H1 (cell line): ENCODE results near the gene USP24. TPM values are rescaled to one million over a fixed set of nuclear protein-coding genes. Genes with fewer than 3 reads are reported as not detected.

Experiments
- CTCF ChIA-PET: fragments of 300-600 bp; sonication (Branson Sonifier 250); formaldehyde crosslinking; loops from one replicate; lab custom pipeline; 2021; ENCODE audit not compliant: partially characterized antibody; lab: Charles Lee
- POLR2A ChIA-PET: fragments of 300-600 bp; sonication (Branson Sonifier 250); formaldehyde crosslinking; loops from one replicate; lab custom pipeline; 2021; ENCODE audit warnings: inconsistent platforms; ENCODE audit not compliant: partially characterized antibody; lab: Charles Lee
- DNase-seq, 2 experiments: peaks; one replicate each; pipeline versions ENCODE4 v3.0.0 to v3.0.0-alpha.2; 2010 to 2022; ENCODE audit warnings: low spot score in 2 of 2, low read depth in 1 of 2, mixed read lengths in 1 of 2
- FAIRE-seq: peaks from 2 replicates; lab custom pipeline; 2011; peaks lifted over from hg19 to GRCh38; lab: Jason Lieb, UNC
- H2AFZ ChIP-seq: 2 replicates; pipeline ENCODE4 v1.8.1; 2012; ENCODE audit warnings: low read length, inconsistent platforms
- H2AK5ac ChIP-seq: 2 replicates; pipeline ENCODE4 v1.6.1; 2013; ENCODE audit warnings: low read depth, low read length
- H2BK120ac ChIP-seq: replicated peaks from 2 replicates; pipeline ENCODE3; 2013; ENCODE audit warnings: low read depth, low read length, inconsistent platforms
- H2BK12ac ChIP-seq: 2 replicates; pipeline ENCODE4 v1.6.1; 2013; ENCODE audit warnings: low read depth, low read length
- H2BK15ac ChIP-seq: 2 replicates; pipeline ENCODE4 v1.6.1; 2013; ENCODE audit warnings: low read length
- H2BK20ac ChIP-seq: 2 replicates; pipeline ENCODE4 v1.6.1; 2013; ENCODE audit warnings: low read length
- H2BK5ac ChIP-seq: 2 replicates; pipeline ENCODE4 v1.6.1; 2013; ENCODE audit warnings: low read depth, low read length
- H3K14ac ChIP-seq: 2 replicates; pipeline ENCODE4 v1.6.1; 2013; ENCODE audit warnings: inconsistent platforms; ENCODE audit not compliant: insufficient read length
- H3K18ac ChIP-seq: 2 replicates; pipeline ENCODE4 v1.6.1; 2013; ENCODE audit warnings: low read length; ENCODE audit errors: extremely low read depth
- H3K23ac ChIP-seq: 2 replicates; pipeline ENCODE4 v1.6.1; 2013; ENCODE audit warnings: inconsistent platforms; ENCODE audit not compliant: insufficient read length
- H3K23me2 ChIP-seq: 2 replicates; pipeline ENCODE4 v1.6.1; 2013; ENCODE audit warnings: low read depth, low read length
- H3K27ac ChIP-seq: 2 replicates; pipeline ENCODE4 v1.6.1; 2011; ENCODE audit warnings: low read depth, low read length, inconsistent platforms
- H3K27me3 ChIP-seq, 4 experiments: replicated peaks in 1 of 4; 1 replicate in 1 of 4; 2 replicates in 3 of 4; pipeline versions ENCODE4 v1.6.1 to v1.8.1; 2011 to 2013; ENCODE audit warnings: low read length in 3 of 4, mild to moderate bottlenecking in 3 of 4, inconsistent platforms in 2 of 4, mixed read lengths in 2 of 4, moderate library complexity in 1 of 4; ENCODE audit not compliant: control insufficient read depth in 3 of 4, insufficient read depth in 3 of 4; ENCODE audit errors: extremely low read depth in 1 of 4
- H3K36me3 ChIP-seq, 4 experiments: 2 replicates each; pipeline versions ENCODE4 v1.6.1 to v1.8.1; 2011 to 2013; ENCODE audit warnings: mild to moderate bottlenecking in 4 of 4, low read length in 3 of 4, moderate library complexity in 2 of 4, control low read depth in 1 of 4, inconsistent platforms in 1 of 4; ENCODE audit not compliant: insufficient read depth in 4 of 4, control insufficient read depth in 2 of 4
- H3K4ac ChIP-seq: replicated peaks from 2 replicates; pipeline ENCODE3; 2013; ENCODE audit warnings: low read length, low read depth, mixed read lengths, inconsistent platforms; ENCODE audit not compliant: insufficient read length
- H3K4me1 ChIP-seq, 4 experiments: replicated peaks in 1 of 4; 1 replicate in 1 of 4; 2 replicates in 3 of 4; pipeline versions ENCODE4 v1.6.1 to v1.8.1; 2011 to 2013; ENCODE audit warnings: low read length in 3 of 4, inconsistent platforms in 2 of 4, mixed read lengths in 1 of 4; ENCODE audit not compliant: insufficient read depth in 4 of 4, control insufficient read depth in 3 of 4
- H3K4me2 ChIP-seq, 2 experiments: 2 replicates each; pipeline versions ENCODE4 v1.6.1 to v1.8.1; 2011 to 2013; ENCODE audit warnings: low read depth in 2 of 2, low read length in 2 of 2, control low read depth in 1 of 2, inconsistent platforms in 1 of 2, mild to moderate bottlenecking in 1 of 2; ENCODE audit not compliant: insufficient read depth in 1 of 2
- H3K4me3 ChIP-seq, 4 experiments: fragments of 200-600, 300-600 bp in 1 of 4; sonication (generic), shearing (Covaris generic), sonication (Bioruptor Twin) in 1 of 4; 2 replicates each; pipeline versions ENCODE4 v1.5.1 to v1.8.1; 2011 to 2016; ENCODE audit warnings: low read length in 4 of 4, low read depth in 3 of 4, control low read depth in 2 of 4, inconsistent platforms in 2 of 4, mild to moderate bottlenecking in 2 of 4, mixed read lengths in 1 of 4, moderate library complexity in 1 of 4; ENCODE audit not compliant: insufficient read depth in 2 of 4; ENCODE audit errors: extremely low read depth in 1 of 4
- H3K56ac ChIP-seq: replicated peaks from 2 replicates; pipeline ENCODE3; 2013; ENCODE audit warnings: low read depth, mild to moderate bottlenecking, mixed read lengths, low read length, inconsistent platforms; ENCODE audit not compliant: insufficient read length
- H3K79me1 ChIP-seq: 2 replicates; pipeline ENCODE4 v1.6.1; 2013; ENCODE audit warnings: low read depth, low read length, control low read depth
- H3K79me2 ChIP-seq, 2 experiments: 2 replicates each; pipeline versions ENCODE4 v1.6.1 to v1.8.1; 2012 to 2013; ENCODE audit warnings: low read length in 2 of 2, mild to moderate bottlenecking in 2 of 2, inconsistent platforms in 1 of 2; ENCODE audit not compliant: insufficient read depth in 2 of 2, control insufficient read depth in 1 of 2
- H3K9ac ChIP-seq, 4 experiments: replicated peaks in 1 of 4; 1 replicate in 1 of 4; 2 replicates in 3 of 4; pipeline versions ENCODE4 v1.6.1 to v1.8.1; 2011 to 2013; ENCODE audit warnings: low read depth in 3 of 4, low read length in 3 of 4, control low read depth in 2 of 4, mild to moderate bottlenecking in 2 of 4, moderate library complexity in 2 of 4, inconsistent platforms in 1 of 4; ENCODE audit errors: extremely low read depth in 1 of 4
- H3K9me3 ChIP-seq, 2 experiments: 2 replicates each; pipeline versions ENCODE4 v1.6.1 to v1.8.1; 2012 to 2013; ENCODE audit warnings: mild to moderate bottlenecking in 2 of 2, moderate library complexity in 2 of 2, control low read depth in 1 of 2, inconsistent platforms in 1 of 2, low read depth in 1 of 2, low read length in 1 of 2, mixed read lengths in 1 of 2; ENCODE audit not compliant: insufficient read depth in 2 of 2
- H4K20me1 ChIP-seq, 2 experiments: replicated peaks in 1 of 2; 2 replicates each; pipeline versions ENCODE3 to v1.8.1; 2011 to 2013; ENCODE audit warnings: inconsistent platforms in 2 of 2, low read length in 2 of 2, mild to moderate bottlenecking in 1 of 2; ENCODE audit not compliant: insufficient read depth in 2 of 2, control insufficient read depth in 1 of 2
- H4K5ac ChIP-seq: 2 replicates; pipeline ENCODE4 v1.6.1; 2013; ENCODE audit warnings: low read length, low read depth, mixed read lengths, inconsistent platforms; ENCODE audit not compliant: insufficient read length
- H4K8ac ChIP-seq: 2 replicates; pipeline ENCODE4 v1.8.0; 2013; ENCODE audit warnings: mild to moderate bottlenecking, moderate library complexity, low read length, inconsistent platforms; ENCODE audit not compliant: insufficient read depth; ENCODE audit errors: extremely low read depth
- H4K91ac ChIP-seq: replicated peaks from 2 replicates; pipeline ENCODE3; 2013; ENCODE audit warnings: low read length, mixed read lengths, inconsistent platforms; ENCODE audit not compliant: insufficient read length
- ASH2L ChIP-seq: fragments of 200-600, 300-600 bp; sonication (generic); IDR thresholded peaks from one replicate; pipeline ENCODE4 v1.7.1; 2017; ENCODE audit warnings: low read length
- ATF3 ChIP-seq: IDR thresholded peaks from 2 replicates; pipeline ENCODE4 v1.6.1; 2011; ENCODE audit warnings: low read depth, mild to moderate bottlenecking, low read length; ENCODE audit not compliant: insufficient read depth
- CTCF ChIP-seq, 3 experiments: IDR thresholded peaks; 1 replicate in 2 of 3; 2 replicates in 1 of 3; pipeline versions ENCODE4 v1.5.1 to v1.6.1; 2011; ENCODE audit warnings: low read length in 3 of 3, mild to moderate bottlenecking in 3 of 3, inconsistent platforms in 2 of 3, low read depth in 1 of 3, moderate library complexity in 1 of 3; ENCODE audit not compliant: insufficient read depth in 1 of 3; ENCODE audit errors: control extremely low read depth in 1 of 3
- RAD21 ChIP-seq, 2 experiments: IDR thresholded peaks in 1 of 2; conservative IDR thresholded peaks in 1 of 2; 2 replicates each; pipeline ENCODE4 v1.6.1; 2011; ENCODE audit warnings: low read depth in 2 of 2, low read length in 2 of 2, improper control_type of control experiment in 1 of 2, inconsistent platforms in 1 of 2, mild to moderate bottlenecking in 1 of 2, moderate library complexity in 1 of 2
- SIX5 ChIP-seq: IDR thresholded peaks from 2 replicates; pipeline ENCODE4 v1.6.1; 2011; ENCODE audit warnings: mild to moderate bottlenecking, low read depth, low read length
- WGBS, 2 experiments: shearing (Covaris generic) in 1 of 2; methylation state at CpG; one replicate each; pipeline versions ENCODE4 v1.1.6 to v1.1.7; 2013 to 2015; ENCODE audit warnings: low lambda C conversion rate in 2 of 2, mixed read lengths in 2 of 2, inconsistent platforms in 1 of 2, low coverage in 1 of 2, missing lambda C conversion rate in 1 of 2; ENCODE audit not compliant: insufficient replicate concordance in 2 of 2, insufficient coverage in 1 of 2, insufficient read length in 1 of 2; ENCODE audit errors: extremely low coverage in 1 of 2, missing lambda C conversion rate in 1 of 2; 5-methylcytosine and 5-hydroxymethylcytosine counted together
- polyA plus RNA-seq, 7 experiments: library from polyadenylated mRNA; depleted of rRNA in 3 of 7; stranded (reverse) in 5 of 7; unstranded in 2 of 7; fragments of >200 nt in 5 of 7; fragments of 200-250 nt in 2 of 7; gene quantifications; 1 replicate in 5 of 7; 2 replicates in 1 of 7; 4 replicates in 1 of 7; pipeline versions ENCODE4 v1.2.1 to v1.2.3, GENCODE V29; 2011 to 2013; ENCODE audit warnings: missing spikeins in 2 of 7, mixed read lengths in 2 of 7
- total RNA-seq: library from RNA; stranded (reverse); fragmentation: NEBNext Ultra II Directional; extraction: Animal tissue kit (Norgen Biotek cat#: 25700); gene quantifications from 2 replicates; pipeline ENCODE4 v1.2.1, GENCODE V29; 2021

USP24 gene
- total and polyA plus RNA-seq, 2 of the 8 experiments (the other 6 are each of a cell fraction or from before 2014, with no cell fraction given) = 11.1 to 34.6 TPM

- H3K18ac ChIP-seq = no peak overlapping the region
- H3K27ac ChIP-seq = no peak overlapping the region
- peaks cover 8 to 54% (median 40%) of the 10 kb centered on the region in 4 experiments; a peak in 7 of 8 replicates for H3K36me3 ChIP-seq
- 44% methylated on average over 3 of the region's 3 CpGs; no CpG with 5 or more reads in 1 of the 2 experiments for WGBS, 2 experiments
- H4K91ac ChIP-seq = no peak overlapping the region
- no peak overlapping the region for H3K4me3 ChIP-seq
- no peak overlapping the region for H2AFZ ChIP-seq
- H3K4ac ChIP-seq = no peak overlapping the region
- H2BK15ac ChIP-seq = no peak overlapping the region
- no peak overlapping the region for H3K56ac ChIP-seq
- H3K23ac ChIP-seq = no peak overlapping the region
- no peaks in the 10 kb centered on the region for H3K79me2 ChIP-seq
- H3K14ac ChIP-seq = no peak overlapping the region
- ChIA-PET POLR2A (no interaction called here), CTCF (interaction anchor here (1.0 to 9.7 kb wide), 6 partner anchors 8 to 136 kb away, joined by 4 to 148 read pairs (median 8); no protein-coding TSS in a partner anchor)
- H2BK20ac ChIP-seq = no peak overlapping the region
- H2BK5ac ChIP-seq = no peak overlapping the region
- no peak overlapping the region for H4K5ac ChIP-seq
- no peak overlapping the region for H3K4me2 ChIP-seq
- H3K9ac ChIP-seq = no peak overlapping the region
- peaks cover 1% of the 10 kb centered on the region in 2 experiments for H4K20me1 ChIP-seq
- H2AK5ac ChIP-seq = no peak overlapping the region
- DNase-seq (peak in 1 of 2 experiments; percentile 52), FAIRE-seq (peak; percentile 92)
- H2BK12ac ChIP-seq = no peak overlapping the region
- H3K27me3 ChIP-seq = no peaks in the 10 kb centered on the region
- H3K23me2 ChIP-seq = no peaks in the 10 kb centered on the region
- no peaks in the 10 kb centered on the region for H3K4me1 ChIP-seq
- H4K8ac ChIP-seq = no peak overlapping the region
- no peak overlapping the region for H2BK120ac ChIP-seq
- no peaks in the 10 kb centered on the region for H3K9me3 ChIP-seq
- no peaks in the 10 kb centered on the region for H3K79me1 ChIP-seq
- peak; percentile 35 to 75 (median 74) for TF ChIP-seq CTCF (IDR thresholded peaks at IDR 0.05; ENCODE audit: control extremely low read depth in 1 of 3, insufficient read depth in 1 of 3, low read depth in 1 of 3, low read length in 3 of 3)
- TF ChIP-seq RAD21 (IDR thresholded peaks at IDR 0.05 in 1 of 2, conservative IDR thresholded peaks at IDR 0.05 in 1 of 2; ENCODE audit: low read depth in 2 of 2, low read length in 2 of 2) = peak; percentile 80 to 84
- no peak for TF ChIP-seq ASH2L
- no peak for TF ChIP-seq ATF3
- no peak for TF ChIP-seq SIX5
Observed at GRCh38 chr1:55140546-55140983, 74.6 kb downstream of the USP24 start.
